ENCODE measurements around the gene ZC3H18. TPM values are rescaled to one million over a fixed set of nuclear protein-coding genes. Genes with fewer than 3 reads are reported as not detected.

The ZC3H18 gene
- total RNA-seq, 4 donors from 2014 or later: 10.6 to 25.6 (median 17.8) TPM

DNA sequence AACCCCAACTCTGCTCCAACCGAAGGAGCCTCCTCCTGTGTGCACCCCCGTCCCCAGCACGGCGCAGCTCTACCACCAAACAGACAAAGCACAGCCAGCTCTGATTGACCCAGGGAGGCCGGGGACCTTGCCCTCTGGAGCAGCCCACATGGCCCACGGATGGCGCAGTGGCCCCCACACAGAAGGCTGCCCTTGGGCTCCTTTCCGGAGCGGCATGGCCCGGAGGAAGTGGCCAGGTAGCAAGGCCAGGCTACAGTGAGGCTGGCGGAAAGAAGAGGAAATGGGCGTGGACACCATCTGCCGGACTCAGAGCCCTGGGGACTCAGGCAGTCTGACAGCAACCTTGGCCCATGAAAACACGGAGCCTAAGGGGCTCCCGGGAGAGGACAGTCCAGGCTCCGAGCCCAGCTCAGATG, 19.9 kb upstream of the ZC3H18 start:
- DNase-seq (ENCODE audit: low spot score) (no peak), ATAC-seq (ENCODE audit: low FRiP score) (peak; percentile 45)
- no peak for TF ChIP-seq CTCF (IDR thresholded peaks at IDR 0.05)

DNA sequence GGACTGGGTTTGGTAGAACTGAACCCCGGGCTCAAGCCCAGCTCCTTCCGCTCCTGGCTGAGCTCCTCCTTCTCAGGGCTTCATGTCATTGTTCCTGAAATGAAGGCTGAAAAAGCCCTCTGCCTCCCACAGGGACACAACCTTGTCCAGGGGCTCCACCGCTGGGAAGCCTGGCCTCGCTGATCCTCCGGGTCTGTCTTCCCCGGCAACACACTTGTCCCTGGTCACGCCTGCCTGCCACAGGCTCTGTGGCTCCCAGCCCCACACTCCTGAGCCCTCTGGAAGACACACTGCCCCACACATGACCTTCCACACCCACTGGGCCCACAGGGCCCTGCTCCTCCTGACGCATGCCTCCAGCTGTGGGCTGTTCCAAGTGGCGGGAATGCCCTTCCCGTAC, 18.0 kb upstream of the ZC3H18 start:
- ATAC-seq (ENCODE audit: low FRiP score) (no peak), DNase-seq (ENCODE audit: low spot score) (no peak)
- TF ChIP-seq CTCF (IDR thresholded peaks at IDR 0.05): no peak

- TF ChIP-seq CTCF (IDR thresholded peaks at IDR 0.05): no peak
- no peak for ATAC-seq (ENCODE audit: low FRiP score)
These were observed 17.4 kb upstream of the ZC3H18 start for GRCh38 chr16:88552815-88553214.

GRCh38 chr16:88553739-88554138, 16.5 kb upstream of the ZC3H18 start:
- no peak for TF ChIP-seq CTCF (IDR thresholded peaks at IDR 0.05)
- no peak for DNase-seq (ENCODE audit: low spot score)
- ATAC-seq (ENCODE audit: low FRiP score): no peak

More at GRCh38 chr16:88552815-88553214, 17.4 kb upstream of the ZC3H18 start:
- DNase-seq (ENCODE audit: low spot score): no peak

DNA sequence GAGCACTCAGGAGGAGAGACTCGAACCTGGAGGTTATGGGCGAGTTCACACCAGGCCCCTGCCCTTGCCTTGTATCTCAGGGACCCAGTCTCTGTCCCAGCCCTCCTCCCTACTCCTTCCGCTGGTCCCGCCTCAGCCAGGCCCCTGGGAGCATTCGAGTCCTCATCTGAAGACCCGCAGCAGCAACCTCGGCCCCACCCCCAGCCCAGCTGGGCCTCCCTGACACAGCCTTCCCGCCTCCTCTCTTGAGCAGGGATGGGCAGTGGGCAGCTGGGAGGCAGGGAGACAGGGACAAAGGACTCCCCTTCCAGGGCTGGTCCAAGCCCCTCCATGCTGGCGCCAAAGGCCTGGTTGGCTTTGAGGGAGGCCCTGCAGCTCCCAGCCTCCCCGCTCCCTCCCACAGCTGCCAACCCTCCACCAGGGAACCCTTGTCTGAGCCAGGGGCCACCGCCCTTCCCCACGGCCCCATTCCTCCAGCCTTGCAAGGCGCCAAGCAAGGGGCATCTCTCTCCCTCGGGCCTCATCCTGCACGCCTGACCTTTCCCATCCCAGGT, 15.4 kb upstream of the ZC3H18 start:
- TF ChIP-seq CTCF (IDR thresholded peaks at IDR 0.05): no peak
- ATAC-seq (ENCODE audit: low FRiP score) (no peak), DNase-seq (ENCODE audit: low spot score) (no peak)

- DNase-seq (ENCODE audit: low spot score): no peak
- no peak for TF ChIP-seq CTCF (IDR thresholded peaks at IDR 0.05)
- no peak for ATAC-seq (ENCODE audit: low FRiP score)
These were observed 13.8 kb upstream of the ZC3H18 start for GRCh38 chr16:88556294-88556988.

Measured in omental fat pad (tissue), 4 donors.